Measurements from ENCODE around the gene PCDHGA4.

The PCDHGA4 gene

DNA sequence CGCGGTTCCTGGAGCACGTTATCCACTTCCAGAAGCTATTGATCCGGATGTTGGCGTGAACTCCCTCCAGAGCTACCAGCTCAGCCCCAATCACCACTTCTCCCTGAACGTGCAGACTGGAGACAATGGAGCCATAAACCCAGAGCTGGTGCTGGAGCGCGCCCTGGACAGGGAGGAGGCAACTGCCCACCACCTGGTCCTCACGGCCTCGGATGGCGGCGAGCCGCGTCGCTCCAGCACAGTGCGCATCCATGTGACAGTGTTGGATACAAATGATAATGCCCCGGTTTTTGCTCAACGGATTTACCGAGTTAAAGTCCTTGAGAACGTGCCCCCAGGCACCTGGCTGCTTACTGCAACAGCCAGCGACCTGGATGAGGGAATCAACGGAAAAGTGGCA lies 48.6 kb downstream of the PCDHGA4 start:
- TF ChIP-seq, protein P1, sequence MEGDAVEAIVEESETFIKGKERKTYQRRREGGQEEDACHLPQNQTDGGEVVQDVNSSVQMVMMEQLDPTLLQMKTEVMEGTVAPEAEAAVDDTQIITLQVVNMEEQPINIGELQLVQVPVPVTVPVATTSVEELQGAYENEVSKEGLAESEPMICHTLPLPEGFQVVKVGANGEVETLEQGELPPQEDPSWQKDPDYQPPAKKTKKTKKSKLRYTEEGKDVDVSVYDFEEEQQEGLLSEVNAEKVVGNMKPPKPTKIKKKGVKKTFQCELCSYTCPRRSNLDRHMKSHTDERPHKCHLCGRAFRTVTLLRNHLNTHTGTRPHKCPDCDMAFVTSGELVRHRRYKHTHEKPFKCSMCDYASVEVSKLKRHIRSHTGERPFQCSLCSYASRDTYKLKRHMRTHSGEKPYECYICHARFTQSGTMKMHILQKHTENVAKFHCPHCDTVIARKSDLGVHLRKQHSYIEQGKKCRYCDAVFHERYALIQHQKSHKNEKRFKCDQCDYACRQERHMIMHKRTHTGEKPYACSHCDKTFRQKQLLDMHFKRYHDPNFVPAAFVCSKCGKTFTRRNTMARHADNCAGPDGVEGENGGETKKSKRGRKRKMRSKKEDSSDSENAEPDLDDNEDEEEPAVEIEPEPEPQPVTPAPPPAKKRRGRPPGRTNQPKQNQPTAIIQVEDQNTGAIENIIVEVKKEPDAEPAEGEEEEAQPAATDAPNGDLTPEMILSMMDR (IDR thresholded peaks at IDR 0.05; ENCODE audit: borderline replicate concordance, control extremely low read depth, extremely low read depth, insufficient read depth, missing control alignments), result no peak
- in situ Hi-C loops (cut with MboI; ENCODE audit: low sequenced_read_pairs, unreplicated experiment), result no loop called here
- no peak for DNase-seq (ENCODE audit: low spot score)
